Activated CD4-positive, alpha-beta T cell treated with anti-CD3 and anti-CD28 coated beads for 36 hours (primary cell): ENCODE results near the gene RBBP8. TPM values are rescaled to one million over a fixed set of nuclear protein-coding genes. Genes with fewer than 3 reads are reported as not detected.
"Not testable (repeated sequence)": the region's sequence is repeated elsewhere in the genome, so short reads cannot be mapped to it uniquely, and the experiment has no call there.

Experiments used
- ATAC-seq: fragments of 200-7000 bp; cut with Tn5 transposase; one replicate; pipeline ENCODE4 v1.10.0; 2021; ENCODE audit warnings: mild to moderate bottlenecking, moderate library complexity
- CTCF ChIA-PET: fragments of 350-600 bp; sonication (Branson Sonifier 250); formaldehyde crosslinking; loops from one replicate; lab custom pipeline; 2021; ENCODE audit warnings: antibody characterized with exemption; lab: Charles Lee
- POLR2A ChIA-PET: fragments of 350-600 bp; sonication (Branson Sonifier 250); formaldehyde crosslinking; loops from one replicate; lab custom pipeline; 2021; ENCODE audit warnings: antibody characterized with exemption, inconsistent platforms; lab: Charles Lee
- DNase-seq: peaks from one replicate; pipeline ENCODE4 v3.0.0-alpha.2; 2020
- H3K27ac Mint-ChIP-seq: one replicate; pipeline ENCODE4 v1.8.0; 2021; ENCODE audit warnings: mixed read lengths
- H3K27me3 Mint-ChIP-seq: one replicate; pipeline ENCODE4 v1.8.0; 2021; ENCODE audit warnings: mixed read lengths
- H3K36me3 Mint-ChIP-seq: one replicate; pipeline ENCODE4 v1.8.0; 2021; ENCODE audit warnings: low read depth, mixed read lengths
- H3K4me1 Mint-ChIP-seq: one replicate; pipeline ENCODE4 v1.8.0; 2021; ENCODE audit warnings: mixed read lengths
- H3K4me3 Mint-ChIP-seq: one replicate; pipeline ENCODE4 v1.8.0; 2021; ENCODE audit warnings: mild to moderate bottlenecking, moderate library complexity, mixed read lengths
- H3K9me3 Mint-ChIP-seq: one replicate; pipeline ENCODE4 v1.8.0; 2021; ENCODE audit warnings: low read depth, mixed read lengths
- intact Hi-C, 2 experiments: fragments of 100-400 bp; cut with DNase I in 1 of 2; cut with micrococcal nuclease in 1 of 2; formaldehyde crosslinking; loops; one replicate each; pipeline versions ENCODE4 v1.14.2 to v1.15.1; 2022 to 2024; cut with DNase I, micrococcal nuclease
- total RNA-seq, 2 experiments: library from RNA; stranded (reverse); gene quantifications; one replicate each; pipeline ENCODE4 v1.2.3, GENCODE V29; 2021

RBBP8 gene
- total RNA-seq = 100 to 1,000 TPM in 1 of 2 experiments, 10 to 100 TPM in 1; 74.3 to 101 TPM

DNA sequence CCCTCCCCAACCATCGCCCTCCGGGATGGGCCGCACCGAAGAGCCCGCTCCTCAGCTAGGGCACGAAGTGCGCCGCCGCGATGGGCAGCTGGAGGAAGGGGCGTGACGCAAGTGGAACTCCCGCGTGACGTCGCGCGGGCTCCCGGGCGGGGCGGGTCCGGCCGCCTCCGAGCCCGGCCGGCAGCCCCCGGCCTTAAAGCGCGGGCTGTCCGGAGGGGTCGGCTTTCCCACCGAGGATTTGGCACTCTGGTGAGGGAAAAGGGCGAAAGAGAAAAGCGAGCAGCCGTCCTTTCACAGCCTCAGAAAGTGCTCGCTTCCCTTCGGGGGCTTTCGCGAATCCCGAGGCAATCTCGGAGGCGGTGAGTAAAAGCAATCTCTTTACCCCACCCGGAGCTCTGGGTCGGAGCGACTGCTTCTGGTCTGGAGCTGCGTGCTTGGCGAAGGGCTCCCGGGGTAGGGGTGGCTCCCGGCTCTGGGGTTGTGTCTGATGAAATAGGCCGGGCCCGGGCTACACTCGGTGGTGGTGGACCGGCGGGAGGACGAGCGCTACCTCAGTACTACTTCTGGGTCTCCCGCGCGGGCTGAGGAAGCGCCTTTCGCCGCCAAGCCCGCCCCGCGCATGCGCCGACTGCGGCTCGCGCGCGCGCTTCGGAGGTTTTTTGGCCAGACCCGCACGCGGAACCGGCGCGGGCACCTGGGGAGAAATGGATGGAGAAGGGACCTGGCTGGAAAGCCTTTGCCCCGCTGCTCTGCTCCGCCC lies at the start of gene RBBP8:
Gene RBBP8, plus strand, starts transcription at position 123 of the 760 bp plus-strand sequence. CDS start 3,524 bp downstream, outside the sequence.
- peak within 1 kb of the TSS; percentile 89 for H3K4me3 Mint-ChIP-seq
- POLR2A ChIA-PET = no interaction called here

DNA sequence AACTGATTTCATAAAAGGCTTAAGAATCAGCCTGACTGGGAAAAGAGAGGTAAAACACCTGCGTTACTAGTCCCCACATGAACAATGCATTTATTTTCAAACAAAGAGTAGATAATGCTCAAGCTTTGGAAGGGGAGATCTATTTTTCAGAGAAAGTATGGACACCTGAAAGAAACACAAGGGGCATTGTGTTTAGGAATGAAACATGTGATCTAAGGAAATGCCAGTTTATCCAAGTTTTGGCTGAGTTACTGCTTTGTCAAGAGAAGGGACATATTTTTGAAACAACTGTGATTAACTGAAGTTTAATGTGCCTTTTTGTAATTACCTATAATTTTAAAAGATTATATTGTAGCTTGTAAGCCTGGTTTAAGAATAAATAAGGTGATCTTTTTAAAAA lies 49.3 kb upstream of the RBBP8 start:
- no peak overlapping the region for H3K27ac Mint-ChIP-seq
- no peak for ATAC-seq

More for the DNA sequence above, at the start of gene RBBP8:
- peaks cover 17% of the 10 kb centered on the region for H3K4me1 Mint-ChIP-seq
- intact Hi-C loops = loop anchor here (1.0 to 5.0 kb wide), 11 partner anchors 45 to 1821 kb away; partner anchors contain the start of genes RIOK3 (in 2 of the 2), CABLES1 (in 1 of the 2), NPC1 (in 1 of the 2) and ROCK1 (in 1 of the 2)
- no peaks in the 10 kb centered on the region for H3K27me3 Mint-ChIP-seq
- peaks cover 30% of the 10 kb centered on the region for H3K36me3 Mint-ChIP-seq
- DNase-seq (peak; percentile 89), ATAC-seq (peak; percentile 76)
- CTCF ChIA-PET = interaction anchor here (0.6 to 1.1 kb wide), 14 partner anchors 14 to 1378 kb away, joined by 3 to 4 read pairs (median 3); no protein-coding TSS in a partner anchor
- H3K9me3 Mint-ChIP-seq = no peaks in the 10 kb centered on the region
- H3K27ac Mint-ChIP-seq = peak within 1 kb of the TSS; percentile 96

DNA sequence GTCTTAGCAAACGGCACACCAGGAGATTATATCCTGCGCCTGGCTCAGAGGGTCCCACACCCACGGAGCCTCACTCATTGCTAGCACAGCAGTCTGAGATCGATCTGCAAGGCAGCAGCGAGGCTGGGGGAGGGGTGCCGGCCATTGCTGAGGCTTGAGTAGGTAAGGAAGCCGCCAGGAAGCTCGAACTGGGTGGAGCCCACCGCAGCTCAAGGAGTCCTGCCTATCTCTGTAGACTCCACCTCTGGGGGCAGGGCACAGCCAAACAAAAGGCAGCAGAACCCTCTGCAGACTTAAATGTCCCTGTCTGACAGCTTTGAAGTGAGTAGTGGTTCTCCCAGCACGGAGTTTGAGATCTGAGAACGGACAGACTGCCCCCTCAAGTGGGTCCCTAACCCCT lies 47.4 kb upstream of the RBBP8 start:
- peaks cover 16% of the 10 kb centered on the region for H3K27me3 Mint-ChIP-seq
- H3K4me3 Mint-ChIP-seq, POLR2A ChIA-PET, H3K36me3 Mint-ChIP-seq, DNase-seq, H3K27ac Mint-ChIP-seq, H3K4me1 Mint-ChIP-seq, intact Hi-C loops, H3K9me3 Mint-ChIP-seq, CTCF ChIA-PET, ATAC-seq: not testable (repeated sequence)

More for the DNA sequence above, 49.3 kb upstream of the RBBP8 start:
- intact Hi-C loops = no loop called here
- Mint-ChIP-seq H3K9me3 (no peaks in the 10 kb centered on the region), H3K36me3 (no peaks in the 10 kb centered on the region), H3K4me3 (no peak overlapping the region), H3K27me3 (peaks cover 16% of the 10 kb centered on the region), H3K4me1 (no peaks in the 10 kb centered on the region)
- CTCF ChIA-PET = no interaction called here
- DNase-seq = no peak
- POLR2A ChIA-PET = no interaction called here

DNA sequence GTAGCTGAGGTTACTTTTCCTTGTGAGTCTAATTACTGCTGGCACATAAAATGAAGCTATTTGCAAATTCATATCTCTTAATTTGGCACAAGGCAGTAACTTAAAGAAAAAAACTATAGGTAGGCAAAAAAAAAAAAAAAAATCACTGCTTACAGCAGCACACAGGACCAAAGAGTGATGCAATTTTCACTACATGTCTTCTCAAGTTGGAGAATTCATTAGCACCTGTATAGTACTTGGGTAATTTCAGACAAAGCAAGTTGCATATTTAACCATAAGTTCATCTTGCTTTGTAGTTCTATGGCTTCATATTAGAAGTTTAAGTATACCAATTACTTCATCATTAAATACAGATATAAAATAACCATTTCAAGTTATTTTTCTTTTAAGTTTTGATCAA lies 33.7 kb upstream of the RBBP8 start:
- DNase-seq = no peak
- H3K9me3 Mint-ChIP-seq = peaks cover 2% of the 10 kb centered on the region
- no peaks in the 10 kb centered on the region for H3K36me3 Mint-ChIP-seq
- peaks cover 4% of the 10 kb centered on the region for H3K27me3 Mint-ChIP-seq
- no peak for ATAC-seq
- no peaks in the 10 kb centered on the region for H3K4me1 Mint-ChIP-seq
- intact Hi-C loops = no loop called here
- H3K4me3 Mint-ChIP-seq = no peak overlapping the region
- no peak overlapping the region for H3K27ac Mint-ChIP-seq
- ChIA-PET POLR2A (no interaction called here), CTCF (interaction anchor here (0.7 kb wide), 2 partner anchors 64 to 245 kb away, joined by 3 to 4 read pairs; no protein-coding TSS in a partner anchor)

DNA sequence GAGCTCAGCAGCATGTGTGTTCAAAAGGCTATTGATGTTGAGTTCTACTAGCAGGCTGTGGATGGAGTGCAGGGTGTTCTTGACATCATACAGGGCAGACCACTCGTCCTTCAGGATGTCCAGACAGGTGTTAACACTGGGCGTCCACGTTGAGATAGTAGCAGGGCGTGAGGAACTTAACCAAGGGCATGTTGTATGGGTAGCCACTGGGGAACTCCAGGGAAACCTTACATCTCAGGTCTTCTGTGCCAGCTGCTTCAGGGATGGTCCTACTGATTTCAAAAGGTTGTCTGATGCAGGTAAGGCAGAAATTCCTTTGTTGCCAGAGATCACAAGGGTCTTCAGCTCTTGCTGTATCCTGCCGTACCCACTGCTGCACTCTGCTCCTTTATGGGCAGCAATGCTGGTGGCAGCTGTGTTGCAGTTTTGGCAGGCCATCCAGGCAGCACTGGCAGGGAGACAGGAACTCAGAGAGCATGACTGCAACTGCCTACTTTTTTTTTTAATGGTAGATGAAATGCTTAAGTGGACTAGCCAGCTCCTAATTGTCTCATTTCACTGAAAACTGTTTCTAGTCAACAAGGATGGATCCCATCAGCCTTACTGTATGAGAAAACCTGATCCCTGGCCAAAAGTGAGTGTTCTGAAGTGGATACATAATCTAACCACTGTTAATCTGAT lies 32.4 kb upstream of the RBBP8 start:
- no peak for DNase-seq
- intact Hi-C loops = no loop called here
- H3K4me1 Mint-ChIP-seq = no peaks in the 10 kb centered on the region
- H3K9me3 Mint-ChIP-seq = peaks cover 2% of the 10 kb centered on the region
- ChIA-PET CTCF (no interaction called here), POLR2A (no interaction called here)
- no peak for ATAC-seq
- no peaks in the 10 kb centered on the region for H3K27me3 Mint-ChIP-seq
- H3K4me3 Mint-ChIP-seq = no peak overlapping the region
- H3K27ac Mint-ChIP-seq = no peak overlapping the region
- no peaks in the 10 kb centered on the region for H3K36me3 Mint-ChIP-seq

DNA sequence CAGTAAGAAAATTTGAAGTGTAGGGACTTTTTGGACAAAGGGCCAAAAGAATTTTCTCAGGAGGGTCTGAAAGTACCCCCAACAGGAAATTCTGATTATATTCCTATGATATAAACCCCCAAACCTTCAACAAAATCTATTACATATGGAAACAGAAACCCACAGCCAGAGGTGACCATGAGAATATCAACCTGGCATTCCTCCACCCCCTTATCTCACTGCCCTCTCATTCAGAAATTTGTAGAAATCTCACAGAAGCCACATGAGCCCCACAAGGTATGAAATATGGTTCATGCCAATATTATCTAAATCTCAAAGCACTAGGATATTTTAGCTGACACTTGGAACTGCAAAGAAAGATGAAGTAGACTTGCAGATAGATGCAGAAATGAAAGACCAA lies 31.0 kb upstream of the RBBP8 start:
- H3K27ac Mint-ChIP-seq = no peak overlapping the region
- no peaks in the 10 kb centered on the region for H3K4me1 Mint-ChIP-seq
- no peak overlapping the region for H3K4me3 Mint-ChIP-seq
- ChIA-PET POLR2A (no interaction called here), CTCF (no interaction called here)
- intact Hi-C loops = no loop called here
- ATAC-seq (no peak), DNase-seq (no peak)
- H3K27me3 Mint-ChIP-seq = no peaks in the 10 kb centered on the region
- peaks cover 2% of the 10 kb centered on the region for H3K9me3 Mint-ChIP-seq
- H3K36me3 Mint-ChIP-seq = no peaks in the 10 kb centered on the region

- H3K27ac Mint-ChIP-seq, H3K27me3 Mint-ChIP-seq, H3K9me3 Mint-ChIP-seq, POLR2A ChIA-PET, intact Hi-C loops, H3K4me1 Mint-ChIP-seq, H3K4me3 Mint-ChIP-seq, DNase-seq, H3K36me3 Mint-ChIP-seq, ATAC-seq: not testable (repeated sequence)
- CTCF ChIA-PET = interaction anchor here (1.5 kb wide), 1 partner anchor 27 kb away, joined by 4 read pairs; no protein-coding TSS in a partner anchor
Observed at GRCh38 chr18:22903248-22903647, 29.9 kb upstream of the RBBP8 start.

GRCh38 chr18:22912149-22912548 lies 21.0 kb upstream of the RBBP8 start:
- intact Hi-C loops = no loop called here
- H3K4me1 Mint-ChIP-seq = no peaks in the 10 kb centered on the region
- H3K27me3 Mint-ChIP-seq = peaks cover 2% of the 10 kb centered on the region
- H3K36me3 Mint-ChIP-seq = no peaks in the 10 kb centered on the region
- CTCF ChIA-PET = no interaction called here
- ATAC-seq (no peak), DNase-seq (no peak)
- no peak overlapping the region for H3K4me3 Mint-ChIP-seq
- H3K9me3 Mint-ChIP-seq = no peaks in the 10 kb centered on the region
- POLR2A ChIA-PET = no interaction called here
- H3K27ac Mint-ChIP-seq = no peak overlapping the region

- CTCF ChIA-PET = no interaction called here
Observed at GRCh38 chr18:22912835-22913234, 20.3 kb upstream of the RBBP8 start.

DNA sequence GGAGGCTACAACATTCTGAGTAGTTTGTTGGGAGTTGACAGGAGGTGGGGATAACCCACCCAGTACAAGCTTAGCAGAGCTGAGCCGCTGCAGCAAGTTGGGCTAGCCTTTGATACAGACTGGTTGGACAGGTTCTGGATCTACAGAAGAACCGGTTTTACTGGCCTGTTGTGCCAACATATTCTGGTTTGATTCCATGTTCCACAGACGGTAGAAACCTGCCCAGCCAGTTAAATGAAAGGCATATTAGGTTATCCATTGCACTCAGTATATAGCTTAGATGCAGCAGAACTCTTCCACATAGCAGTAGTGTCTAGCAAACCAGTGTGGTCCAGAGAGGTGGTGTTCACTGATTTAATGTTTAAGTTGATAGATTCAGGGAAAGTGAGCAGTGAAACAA lies 19.3 kb upstream of the RBBP8 start:
- H3K36me3 Mint-ChIP-seq = no peaks in the 10 kb centered on the region
- no peaks in the 10 kb centered on the region for H3K4me1 Mint-ChIP-seq
- no peaks in the 10 kb centered on the region for H3K9me3 Mint-ChIP-seq
- intact Hi-C loops = no loop called here
- peaks cover 2% of the 10 kb centered on the region for H3K27me3 Mint-ChIP-seq
- H3K27ac Mint-ChIP-seq = no peak overlapping the region
- POLR2A ChIA-PET = no interaction called here
- no peak for ATAC-seq
- no peak overlapping the region for H3K4me3 Mint-ChIP-seq
- no peak for DNase-seq
- CTCF ChIA-PET = no interaction called here

More at GRCh38 chr18:22912835-22913234, 20.3 kb upstream of the RBBP8 start:
- H3K4me3 Mint-ChIP-seq = no peak overlapping the region
- H3K27me3 Mint-ChIP-seq = peaks cover 2% of the 10 kb centered on the region
- H3K9me3 Mint-ChIP-seq = no peaks in the 10 kb centered on the region
- H3K4me1 Mint-ChIP-seq = no peaks in the 10 kb centered on the region
- intact Hi-C loops = no loop called here
- no peaks in the 10 kb centered on the region for H3K36me3 Mint-ChIP-seq
- no peak for DNase-seq
- no peak for ATAC-seq
- POLR2A ChIA-PET = no interaction called here
- no peak overlapping the region for H3K27ac Mint-ChIP-seq

DNA sequence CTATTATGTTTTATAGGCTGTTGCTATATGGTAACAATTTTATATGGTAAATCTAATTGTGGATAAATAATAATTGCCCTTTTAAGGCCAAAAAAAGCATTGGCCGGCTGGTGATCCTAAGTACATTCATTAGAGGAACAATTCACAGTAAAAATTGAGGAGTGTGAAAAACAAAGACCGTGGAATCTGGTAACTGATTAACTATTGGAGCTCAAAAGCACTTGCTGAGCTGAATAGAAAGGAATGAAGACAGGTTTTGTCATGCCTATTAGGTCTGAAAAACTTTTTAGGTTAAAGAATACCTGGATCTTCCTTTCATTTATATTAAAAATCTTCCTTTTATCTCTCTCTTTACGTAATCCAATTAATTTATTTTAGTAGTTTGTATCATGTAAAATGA lies 18.5 kb upstream of the RBBP8 start:
- no peaks in the 10 kb centered on the region for H3K9me3 Mint-ChIP-seq
- ChIA-PET POLR2A (no interaction called here), CTCF (interaction anchor here (1.1 kb wide), 1 partner anchor 17 kb away, joined by 3 read pairs; no protein-coding TSS in a partner anchor)

More for the DNA sequence above, 18.5 kb upstream of the RBBP8 start:
- H3K36me3 Mint-ChIP-seq = no peaks in the 10 kb centered on the region
- DNase-seq (no peak), ATAC-seq (no peak)
- H3K4me1 Mint-ChIP-seq = no peaks in the 10 kb centered on the region
- no peak overlapping the region for H3K27ac Mint-ChIP-seq
- peaks cover 2% of the 10 kb centered on the region for H3K27me3 Mint-ChIP-seq
- intact Hi-C loops = no loop called here
- H3K4me3 Mint-ChIP-seq = no peak overlapping the region
